Neuronal stem cell (in vitro differentiated cells): ENCODE measurements around the gene PIGO.
A peak's percentile ranks its signal among the peaks of the same experiment; 100 is the strongest.

Experiments used
- DNase-seq: peaks from one replicate; pipeline ENCODE4 v3.0.0-alpha.2; 2013; ENCODE audit warnings: low spot score
- H2AFZ ChIP-seq: one replicate; pipeline ENCODE4 v1.6.1; 2013; ENCODE audit warnings: mild to moderate bottlenecking, low read length, inconsistent platforms
- H2AK5ac ChIP-seq: 2 replicates; pipeline ENCODE4 v1.6.1; 2013; ENCODE audit warnings: low read depth, mild to moderate bottlenecking, inconsistent platforms, low read length, moderate library complexity, mixed read lengths
- H2BK120ac ChIP-seq: 2 replicates; pipeline ENCODE4 v1.6.1; 2013; ENCODE audit warnings: low read depth, mild to moderate bottlenecking, inconsistent platforms, low read length, moderate library complexity, mixed read lengths
- H2BK12ac ChIP-seq: one replicate; pipeline ENCODE4 v1.6.1; 2013; ENCODE audit warnings: low read length, inconsistent platforms
- H2BK15ac ChIP-seq: 2 replicates; pipeline ENCODE4 v1.6.1; 2013; ENCODE audit warnings: mild to moderate bottlenecking, low read length, inconsistent platforms, mixed read lengths
- H2BK5ac ChIP-seq: one replicate; pipeline ENCODE4 v1.6.1; 2013; ENCODE audit warnings: inconsistent platforms, mild to moderate bottlenecking, low read length, moderate library complexity
- H3K14ac ChIP-seq: one replicate; pipeline ENCODE4 v1.6.1; 2013; ENCODE audit warnings: low read length, inconsistent platforms
- H3K18ac ChIP-seq: 2 replicates; pipeline ENCODE4 v1.6.1; 2013; ENCODE audit warnings: low read length, inconsistent platforms
- H3K23ac ChIP-seq: 2 replicates; pipeline ENCODE4 v1.6.1; 2013; ENCODE audit warnings: low read depth, mild to moderate bottlenecking, mixed read lengths, low read length, inconsistent platforms; ENCODE audit not compliant: poor library complexity
- H3K27ac ChIP-seq: replicated peaks from 3 replicates; pipeline ENCODE4 v1.5.1; 2013; ENCODE audit warnings: low read length, inconsistent platforms
- H3K27me3 ChIP-seq, 3 experiments: 2 replicates each; pipeline ENCODE4 v1.6.1; 2013; ENCODE audit warnings: low read length in 3 of 3, mild to moderate bottlenecking in 2 of 3, inconsistent platforms in 1 of 3, low read depth in 1 of 3, mixed read lengths in 1 of 3, moderate library complexity in 1 of 3; ENCODE audit not compliant: control insufficient read depth in 3 of 3, insufficient read depth in 3 of 3
- H3K36me3 ChIP-seq, 2 donors: replicated peaks in 1 of 2; 2 replicates each; pipeline ENCODE4 v1.6.1; 2013; ENCODE audit warnings: low read length in 2 of 2; ENCODE audit not compliant: control insufficient read depth in 2 of 2, insufficient read depth in 2 of 2
- H3K4ac ChIP-seq: 2 replicates; pipeline ENCODE4 v1.6.1; 2013; ENCODE audit warnings: inconsistent platforms, mild to moderate bottlenecking, low read length, moderate library complexity
- H3K4me1 ChIP-seq, 2 donors: 1 replicate in 1 of 2; 2 replicates in 1 of 2; pipeline ENCODE4 v1.6.1; 2013; ENCODE audit warnings: low read length in 2 of 2, low read depth in 1 of 2; ENCODE audit not compliant: control insufficient read depth in 2 of 2, insufficient read depth in 1 of 2
- H3K4me2 ChIP-seq: one replicate; pipeline ENCODE4 v1.6.1; 2013; ENCODE audit warnings: mild to moderate bottlenecking, low read length, inconsistent platforms; ENCODE audit not compliant: insufficient read depth, poor library complexity, severe bottlenecking
- H3K4me3 ChIP-seq, 2 donors: 2 replicates each; pipeline ENCODE4 v1.5.1; 2013; ENCODE audit warnings: low read length in 2 of 2, mild to moderate bottlenecking in 2 of 2, inconsistent platforms in 1 of 2, moderate library complexity in 1 of 2
- H3K79me1 ChIP-seq: one replicate; pipeline ENCODE4 v1.6.1; 2013; ENCODE audit warnings: low read depth, mild to moderate bottlenecking, inconsistent platforms, low read length, moderate library complexity
- H3K9ac ChIP-seq: one replicate; pipeline ENCODE4 v1.6.1; 2013; ENCODE audit warnings: mild to moderate bottlenecking, low read depth, low read length, inconsistent platforms; ENCODE audit not compliant: poor library complexity
- H3K9me3 ChIP-seq, 2 donors: replicated peaks in 1 of 2; 2 replicates each; pipeline versions ENCODE3 to v1.6.1; 2013; ENCODE audit warnings: low read length in 2 of 2, mild to moderate bottlenecking in 2 of 2, inconsistent platforms in 1 of 2, low read depth in 1 of 2, mixed read lengths in 1 of 2, moderate library complexity in 1 of 2; ENCODE audit not compliant: control insufficient read depth in 2 of 2, insufficient read depth in 1 of 2
- H4K8ac ChIP-seq: one replicate; pipeline ENCODE4 v1.6.1; 2013; ENCODE audit warnings: low read depth, mild to moderate bottlenecking, inconsistent platforms, low read length, moderate library complexity
- H4K91ac ChIP-seq: one replicate; pipeline ENCODE4 v1.6.1; 2013; ENCODE audit warnings: low read length, low read depth, mild to moderate bottlenecking, inconsistent platforms; ENCODE audit not compliant: poor library complexity
- WGBS, 2 donors: extraction: QIAGEN DNeasy Blood & Tissue Kit; methylation state at CpG; one replicate each; pipeline ENCODE4 v1.1.7; 2013; ENCODE audit warnings: missing lambda C conversion rate in 2 of 2, mixed read lengths in 1 of 2; ENCODE audit not compliant: insufficient read length in 2 of 2, insufficient replicate concordance in 1 of 2; ENCODE audit errors: extremely low coverage in 2 of 2; 5-methylcytosine and 5-hydroxymethylcytosine counted together

The PIGO gene

DNA sequence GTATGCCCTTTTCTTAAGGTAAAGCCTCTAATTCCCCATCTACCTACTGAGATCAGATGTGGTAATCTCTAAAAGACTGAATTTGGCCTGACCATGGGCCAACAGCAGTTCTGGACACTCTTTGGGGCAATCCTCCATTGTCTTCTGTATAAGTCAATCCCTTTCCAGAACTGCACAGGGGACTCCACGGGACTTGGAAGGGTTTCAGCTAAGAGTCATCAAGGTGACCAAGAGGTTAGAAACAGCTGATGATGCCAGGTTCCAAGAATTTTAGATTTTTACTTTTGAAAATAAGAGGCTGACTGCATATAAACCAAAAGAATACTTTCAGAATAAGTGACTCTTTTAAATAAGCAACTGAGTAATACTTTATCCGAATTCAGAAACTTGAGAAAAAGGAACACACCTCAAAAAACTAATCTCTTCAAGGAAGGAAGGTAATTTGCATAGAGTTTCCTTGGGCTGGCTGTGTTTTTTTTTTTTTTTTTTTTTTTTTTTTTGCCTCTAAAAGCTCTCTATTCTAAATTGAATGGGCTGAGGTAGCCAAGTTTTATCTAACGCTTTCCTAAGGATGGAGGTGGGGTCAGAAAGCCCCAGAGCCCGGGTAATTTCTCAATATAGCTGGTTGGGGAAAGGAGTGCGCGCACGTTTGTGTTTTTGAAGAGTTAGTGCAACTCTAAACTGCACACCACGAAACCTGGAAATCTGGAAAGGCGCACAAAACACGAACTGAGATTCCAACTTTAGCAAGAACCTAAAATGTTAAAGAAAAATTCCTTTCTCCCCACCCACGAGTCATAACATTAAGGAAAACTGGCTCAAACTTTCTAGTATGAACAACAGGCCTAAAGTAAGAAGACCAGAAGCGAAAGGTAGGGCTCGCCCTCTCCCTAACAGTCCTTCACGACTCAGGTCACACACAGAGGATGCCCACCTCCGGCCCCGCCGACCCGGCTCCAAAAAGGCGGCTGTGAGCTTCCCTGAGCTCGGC is 25.3 kb downstream of the PIGO start:
- Histone ChIP-seq H2BK120ac (no peak overlapping the region), H4K91ac (no peak overlapping the region), H2BK12ac (no peak overlapping the region), H2BK5ac (peak overlapping the region; percentile 91), H3K36me3 (peaks cover 44 to 79% of the 10 kb centered on the region in 2 donors), H3K9me3 (no peaks in the 10 kb centered on the region), H3K4me3 (peak overlapping the region; percentile 90 to 91), H2AK5ac (no peak overlapping the region), H3K23ac (no peak overlapping the region), H3K27ac (peak overlapping the region; percentile 96), H3K4me1 (peaks cover 7 to 13% of the 10 kb centered on the region in 2 donors), H3K4me2 (peak overlapping the region; percentile 51), H2AFZ (peak overlapping the region; percentile 87), H3K9ac (peak overlapping the region; percentile 98), H2BK15ac (no peak overlapping the region), H3K79me1 (peaks cover 10% of the 10 kb centered on the region), H3K18ac (peak overlapping the region; percentile 20), H3K4ac (no peak overlapping the region), H3K14ac (peak overlapping the region; percentile 12), H3K27me3 (no peaks in the 10 kb centered on the region), H4K8ac (no peak overlapping the region)
- DNase-seq, result no peak
- WGBS, 2 donors, result no CpG with 5 or more reads among the region's 20 CpGs

DNA sequence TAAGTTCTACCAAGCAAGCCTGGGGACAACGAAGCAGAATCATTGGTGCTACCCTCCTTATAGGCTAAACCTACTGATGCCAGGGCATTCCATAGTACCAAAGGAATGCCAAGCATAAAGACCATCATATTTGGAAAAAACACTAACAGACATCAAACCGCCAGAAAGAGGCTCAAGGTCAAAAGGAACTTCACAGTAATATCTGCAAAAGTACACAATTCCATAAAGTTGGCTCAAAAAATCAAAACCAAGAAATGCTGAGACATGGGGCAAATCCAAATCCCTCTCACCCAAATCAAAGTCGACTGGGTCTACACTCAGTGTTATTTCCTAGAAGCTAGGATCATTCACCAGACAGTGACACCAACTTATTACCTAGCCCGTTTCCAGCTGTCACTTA is 27.4 kb downstream of the PIGO start:
- Histone ChIP-seq H3K14ac (no peak overlapping the region), H2BK15ac (no peak overlapping the region), H2BK12ac (no peak overlapping the region), H3K4me1 (peaks cover 7 to 13% of the 10 kb centered on the region in 2 donors), H2BK120ac (no peak overlapping the region), H3K4ac (no peak overlapping the region), H4K8ac (no peak overlapping the region), H2BK5ac (no peak overlapping the region), H3K36me3 (peaks cover 38 to 79% of the 10 kb centered on the region in 2 donors), H3K4me2 (no peak overlapping the region), H3K79me1 (peaks cover 10% of the 10 kb centered on the region), H3K27ac (no peak overlapping the region), H3K9ac (no peak overlapping the region), H3K23ac (no peak overlapping the region), H2AK5ac (no peak overlapping the region), H3K27me3 (no peaks in the 10 kb centered on the region), H4K91ac (no peak overlapping the region), H3K9me3 (no peaks in the 10 kb centered on the region), H2AFZ (no peak overlapping the region), H3K18ac (no peak overlapping the region), H3K4me3 (peak overlapping the region in 1 of 2 donors; percentile 4)
- no CpG with 5 or more reads among the region's 4 CpGs for WGBS, 2 donors
- no peak for DNase-seq

DNA sequence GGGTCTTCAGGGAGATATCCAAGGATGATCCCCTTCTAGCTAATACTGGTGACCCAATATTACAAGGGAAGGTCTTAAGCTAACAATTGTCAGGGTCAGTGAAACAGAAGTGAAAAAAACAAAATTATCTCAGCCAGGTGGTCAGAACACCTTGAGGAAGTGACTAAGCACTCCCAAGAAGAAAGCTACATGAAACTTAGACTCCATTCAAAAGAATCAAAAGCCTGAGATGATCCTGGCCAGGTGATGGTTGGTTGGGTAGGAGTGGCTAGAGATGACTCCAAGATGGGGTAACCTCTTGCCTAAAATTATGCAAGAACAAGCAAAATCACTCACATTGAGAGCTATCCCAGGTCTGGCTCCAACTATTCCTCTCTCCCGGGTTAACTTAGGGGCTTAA is 29.3 kb downstream of the PIGO start:
- no CpG with 5 or more reads among the region's 1 CpG for WGBS, 2 donors
- Histone ChIP-seq H3K79me1 (peaks cover 10% of the 10 kb centered on the region), H3K18ac (no peak overlapping the region), H3K4me1 (peaks cover 3 to 9% of the 10 kb centered on the region in 2 donors), H4K91ac (no peak overlapping the region), H3K9ac (no peak overlapping the region), H3K27me3 (no peaks in the 10 kb centered on the region), H3K4me3 (no peak overlapping the region), H2BK12ac (no peak overlapping the region), H3K4ac (no peak overlapping the region), H3K9me3 (no peaks in the 10 kb centered on the region), H4K8ac (no peak overlapping the region), H3K36me3 (peaks cover 52 to 89% of the 10 kb centered on the region in 2 donors), H2AK5ac (no peak overlapping the region), H2AFZ (no peak overlapping the region), H3K4me2 (no peak overlapping the region), H3K14ac (no peak overlapping the region), H2BK15ac (no peak overlapping the region), H3K27ac (no peak overlapping the region), H3K23ac (no peak overlapping the region), H2BK5ac (no peak overlapping the region), H2BK120ac (no peak overlapping the region)
- DNase-seq, result no peak

DNA sequence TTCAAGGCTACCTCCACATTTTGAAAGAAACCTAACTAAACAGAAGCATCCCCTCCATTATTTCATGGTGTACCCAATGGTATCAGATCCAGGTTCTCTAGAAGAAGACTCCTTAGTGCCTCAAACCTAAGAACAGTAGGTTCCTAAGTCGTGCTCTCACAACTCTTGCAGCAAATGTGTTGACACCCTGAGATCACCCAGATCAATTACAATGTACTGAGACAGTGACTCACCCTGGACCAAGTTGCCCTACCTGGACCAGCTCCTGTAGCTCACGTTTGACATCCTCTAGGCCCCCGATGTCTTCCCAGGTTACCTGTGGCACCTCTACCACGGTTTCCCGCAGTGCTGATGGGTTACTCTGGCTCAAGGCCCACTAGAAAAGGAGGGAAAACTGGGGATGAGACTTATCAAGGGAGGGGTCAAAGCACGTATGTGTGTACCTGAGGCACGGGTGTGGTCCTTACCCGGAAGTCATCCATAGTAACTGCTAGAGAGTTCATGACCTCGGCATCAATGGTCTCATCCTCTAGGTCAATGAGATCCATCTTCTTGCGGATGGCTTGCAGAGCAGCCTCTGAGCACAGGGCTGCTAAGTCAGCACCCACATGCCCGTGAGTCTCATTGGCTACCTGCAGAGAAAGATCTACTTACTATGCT is 35.7 kb downstream of the PIGO start:
- Histone ChIP-seq H3K23ac (no peak overlapping the region), H3K36me3 (peaks cover 88 to 100% of the 10 kb centered on the region in 2 donors), H4K8ac (no peak overlapping the region), H2AK5ac (no peak overlapping the region), H3K27me3 (no peaks in the 10 kb centered on the region), H3K9me3 (peaks cover 0 to 5% of the 10 kb centered on the region in 2 donors), H3K9ac (no peak overlapping the region), H2BK5ac (no peak overlapping the region), H2BK120ac (no peak overlapping the region), H3K4me2 (no peak overlapping the region), H3K14ac (no peak overlapping the region), H3K4me1 (no peaks in the 10 kb centered on the region), H2BK12ac (no peak overlapping the region), H3K18ac (no peak overlapping the region), H3K27ac (no peak overlapping the region), H3K79me1 (peaks cover 2% of the 10 kb centered on the region), H2BK15ac (no peak overlapping the region), H3K4me3 (peak overlapping the region in 1 of 2 donors; percentile 2), H2AFZ (no peak overlapping the region), H4K91ac (no peak overlapping the region), H3K4ac (no peak overlapping the region)
- no peak for DNase-seq
- WGBS, 2 donors, result no CpG with 5 or more reads among the region's 11 CpGs
